H1 (cell line): ENCODE data around the gene PNPLA1. TPM values are rescaled to one million over a fixed set of nuclear protein-coding genes. Genes with fewer than 3 reads are reported as not detected.

ENCODE experiments used
- CTCF ChIA-PET: fragments of 300-600 bp; sonication (Branson Sonifier 250); formaldehyde crosslinking; loops from one replicate; lab custom pipeline; 2021; ENCODE audit not compliant: partially characterized antibody; lab: Charles Lee
- POLR2A ChIA-PET: fragments of 300-600 bp; sonication (Branson Sonifier 250); formaldehyde crosslinking; loops from one replicate; lab custom pipeline; 2021; ENCODE audit warnings: inconsistent platforms; ENCODE audit not compliant: partially characterized antibody; lab: Charles Lee
- DNase-seq, 2 experiments: peaks; one replicate each; pipeline versions ENCODE4 v3.0.0 to v3.0.0-alpha.2; 2010 to 2022; ENCODE audit warnings: low spot score in 2 of 2, low read depth in 1 of 2, mixed read lengths in 1 of 2
- FAIRE-seq: peaks from 2 replicates; lab custom pipeline; 2011; peaks lifted over from hg19 to GRCh38; lab: Jason Lieb, UNC
- H2AFZ ChIP-seq: 2 replicates; pipeline ENCODE4 v1.8.1; 2012; ENCODE audit warnings: low read length, inconsistent platforms
- H2AK5ac ChIP-seq: 2 replicates; pipeline ENCODE4 v1.6.1; 2013; ENCODE audit warnings: low read depth, low read length
- H2BK120ac ChIP-seq: replicated peaks from 2 replicates; pipeline ENCODE3; 2013; ENCODE audit warnings: low read depth, low read length, inconsistent platforms
- H2BK12ac ChIP-seq: 2 replicates; pipeline ENCODE4 v1.6.1; 2013; ENCODE audit warnings: low read depth, low read length
- H2BK15ac ChIP-seq: 2 replicates; pipeline ENCODE4 v1.6.1; 2013; ENCODE audit warnings: low read length
- H2BK20ac ChIP-seq: 2 replicates; pipeline ENCODE4 v1.6.1; 2013; ENCODE audit warnings: low read length
- H2BK5ac ChIP-seq: 2 replicates; pipeline ENCODE4 v1.6.1; 2013; ENCODE audit warnings: low read depth, low read length
- H3K14ac ChIP-seq: 2 replicates; pipeline ENCODE4 v1.6.1; 2013; ENCODE audit warnings: inconsistent platforms; ENCODE audit not compliant: insufficient read length
- H3K18ac ChIP-seq: 2 replicates; pipeline ENCODE4 v1.6.1; 2013; ENCODE audit warnings: low read length; ENCODE audit errors: extremely low read depth
- H3K23ac ChIP-seq: 2 replicates; pipeline ENCODE4 v1.6.1; 2013; ENCODE audit warnings: inconsistent platforms; ENCODE audit not compliant: insufficient read length
- H3K23me2 ChIP-seq: 2 replicates; pipeline ENCODE4 v1.6.1; 2013; ENCODE audit warnings: low read depth, low read length
- H3K27ac ChIP-seq: 2 replicates; pipeline ENCODE4 v1.6.1; 2011; ENCODE audit warnings: low read depth, low read length, inconsistent platforms
- H3K27me3 ChIP-seq, 4 experiments: replicated peaks in 1 of 4; 1 replicate in 1 of 4; 2 replicates in 3 of 4; pipeline versions ENCODE4 v1.6.1 to v1.8.1; 2011 to 2013; ENCODE audit warnings: low read length in 3 of 4, mild to moderate bottlenecking in 3 of 4, inconsistent platforms in 2 of 4, mixed read lengths in 2 of 4, moderate library complexity in 1 of 4; ENCODE audit not compliant: control insufficient read depth in 3 of 4, insufficient read depth in 3 of 4; ENCODE audit errors: extremely low read depth in 1 of 4
- H3K36me3 ChIP-seq, 4 experiments: 2 replicates each; pipeline versions ENCODE4 v1.6.1 to v1.8.1; 2011 to 2013; ENCODE audit warnings: mild to moderate bottlenecking in 4 of 4, low read length in 3 of 4, moderate library complexity in 2 of 4, control low read depth in 1 of 4, inconsistent platforms in 1 of 4; ENCODE audit not compliant: insufficient read depth in 4 of 4, control insufficient read depth in 2 of 4
- H3K4ac ChIP-seq: replicated peaks from 2 replicates; pipeline ENCODE3; 2013; ENCODE audit warnings: low read length, low read depth, mixed read lengths, inconsistent platforms; ENCODE audit not compliant: insufficient read length
- H3K4me1 ChIP-seq, 4 experiments: replicated peaks in 1 of 4; 1 replicate in 1 of 4; 2 replicates in 3 of 4; pipeline versions ENCODE4 v1.6.1 to v1.8.1; 2011 to 2013; ENCODE audit warnings: low read length in 3 of 4, inconsistent platforms in 2 of 4, mixed read lengths in 1 of 4; ENCODE audit not compliant: insufficient read depth in 4 of 4, control insufficient read depth in 3 of 4
- H3K4me2 ChIP-seq, 2 experiments: 2 replicates each; pipeline versions ENCODE4 v1.6.1 to v1.8.1; 2011 to 2013; ENCODE audit warnings: low read depth in 2 of 2, low read length in 2 of 2, control low read depth in 1 of 2, inconsistent platforms in 1 of 2, mild to moderate bottlenecking in 1 of 2; ENCODE audit not compliant: insufficient read depth in 1 of 2
- H3K4me3 ChIP-seq, 4 experiments: fragments of 200-600, 300-600 bp in 1 of 4; sonication (generic), shearing (Covaris generic), sonication (Bioruptor Twin) in 1 of 4; 2 replicates each; pipeline versions ENCODE4 v1.5.1 to v1.8.1; 2011 to 2016; ENCODE audit warnings: low read length in 4 of 4, low read depth in 3 of 4, control low read depth in 2 of 4, inconsistent platforms in 2 of 4, mild to moderate bottlenecking in 2 of 4, mixed read lengths in 1 of 4, moderate library complexity in 1 of 4; ENCODE audit not compliant: insufficient read depth in 2 of 4; ENCODE audit errors: extremely low read depth in 1 of 4
- H3K56ac ChIP-seq: replicated peaks from 2 replicates; pipeline ENCODE3; 2013; ENCODE audit warnings: low read depth, mild to moderate bottlenecking, mixed read lengths, low read length, inconsistent platforms; ENCODE audit not compliant: insufficient read length
- H3K79me1 ChIP-seq: 2 replicates; pipeline ENCODE4 v1.6.1; 2013; ENCODE audit warnings: low read depth, low read length, control low read depth
- H3K79me2 ChIP-seq, 2 experiments: 2 replicates each; pipeline versions ENCODE4 v1.6.1 to v1.8.1; 2012 to 2013; ENCODE audit warnings: low read length in 2 of 2, mild to moderate bottlenecking in 2 of 2, inconsistent platforms in 1 of 2; ENCODE audit not compliant: insufficient read depth in 2 of 2, control insufficient read depth in 1 of 2
- H3K9ac ChIP-seq, 4 experiments: replicated peaks in 1 of 4; 1 replicate in 1 of 4; 2 replicates in 3 of 4; pipeline versions ENCODE4 v1.6.1 to v1.8.1; 2011 to 2013; ENCODE audit warnings: low read depth in 3 of 4, low read length in 3 of 4, control low read depth in 2 of 4, mild to moderate bottlenecking in 2 of 4, moderate library complexity in 2 of 4, inconsistent platforms in 1 of 4; ENCODE audit errors: extremely low read depth in 1 of 4
- H3K9me3 ChIP-seq, 2 experiments: 2 replicates each; pipeline versions ENCODE4 v1.6.1 to v1.8.1; 2012 to 2013; ENCODE audit warnings: mild to moderate bottlenecking in 2 of 2, moderate library complexity in 2 of 2, control low read depth in 1 of 2, inconsistent platforms in 1 of 2, low read depth in 1 of 2, low read length in 1 of 2, mixed read lengths in 1 of 2; ENCODE audit not compliant: insufficient read depth in 2 of 2
- H4K20me1 ChIP-seq, 2 experiments: replicated peaks in 1 of 2; 2 replicates each; pipeline versions ENCODE3 to v1.8.1; 2011 to 2013; ENCODE audit warnings: inconsistent platforms in 2 of 2, low read length in 2 of 2, mild to moderate bottlenecking in 1 of 2; ENCODE audit not compliant: insufficient read depth in 2 of 2, control insufficient read depth in 1 of 2
- H4K5ac ChIP-seq: 2 replicates; pipeline ENCODE4 v1.6.1; 2013; ENCODE audit warnings: low read length, low read depth, mixed read lengths, inconsistent platforms; ENCODE audit not compliant: insufficient read length
- H4K8ac ChIP-seq: 2 replicates; pipeline ENCODE4 v1.8.0; 2013; ENCODE audit warnings: mild to moderate bottlenecking, moderate library complexity, low read length, inconsistent platforms; ENCODE audit not compliant: insufficient read depth; ENCODE audit errors: extremely low read depth
- H4K91ac ChIP-seq: replicated peaks from 2 replicates; pipeline ENCODE3; 2013; ENCODE audit warnings: low read length, mixed read lengths, inconsistent platforms; ENCODE audit not compliant: insufficient read length
- MAFK ChIP-seq: IDR thresholded peaks from 2 replicates; pipeline ENCODE4 v1.6.1; 2012; ENCODE audit warnings: low read depth, mild to moderate bottlenecking, improper control_type of control experiment, low read length
- SIN3A ChIP-seq, 2 experiments: IDR thresholded peaks in 1 of 2; conservative IDR thresholded peaks in 1 of 2; 2 replicates each; pipeline ENCODE4 v1.6.1; 2011 to 2012; ENCODE audit warnings: low read length in 2 of 2, improper control_type of control experiment in 1 of 2, low read depth in 1 of 2, mild to moderate bottlenecking in 1 of 2
- WGBS, 2 experiments: shearing (Covaris generic) in 1 of 2; methylation state at CpG; one replicate each; pipeline versions ENCODE4 v1.1.6 to v1.1.7; 2013 to 2015; ENCODE audit warnings: low lambda C conversion rate in 2 of 2, mixed read lengths in 2 of 2, inconsistent platforms in 1 of 2, low coverage in 1 of 2, missing lambda C conversion rate in 1 of 2; ENCODE audit not compliant: insufficient replicate concordance in 2 of 2, insufficient coverage in 1 of 2, insufficient read length in 1 of 2; ENCODE audit errors: extremely low coverage in 1 of 2, missing lambda C conversion rate in 1 of 2; 5-methylcytosine and 5-hydroxymethylcytosine counted together
- polyA plus RNA-seq, 7 experiments: library from polyadenylated mRNA; depleted of rRNA in 3 of 7; stranded (reverse) in 5 of 7; unstranded in 2 of 7; fragments of >200 nt in 5 of 7; fragments of 200-250 nt in 2 of 7; gene quantifications; 1 replicate in 5 of 7; 2 replicates in 1 of 7; 4 replicates in 1 of 7; pipeline versions ENCODE4 v1.2.1 to v1.2.3, GENCODE V29; 2011 to 2013; ENCODE audit warnings: missing spikeins in 2 of 7, mixed read lengths in 2 of 7
- total RNA-seq: library from RNA; stranded (reverse); fragmentation: NEBNext Ultra II Directional; extraction: Animal tissue kit (Norgen Biotek cat#: 25700); gene quantifications from 2 replicates; pipeline ENCODE4 v1.2.1, GENCODE V29; 2021

The PNPLA1 gene
- total and polyA plus RNA-seq, 2 of the 8 experiments (the other 6 are each of a cell fraction or from before 2014, with no cell fraction given), result not detected

DNA sequence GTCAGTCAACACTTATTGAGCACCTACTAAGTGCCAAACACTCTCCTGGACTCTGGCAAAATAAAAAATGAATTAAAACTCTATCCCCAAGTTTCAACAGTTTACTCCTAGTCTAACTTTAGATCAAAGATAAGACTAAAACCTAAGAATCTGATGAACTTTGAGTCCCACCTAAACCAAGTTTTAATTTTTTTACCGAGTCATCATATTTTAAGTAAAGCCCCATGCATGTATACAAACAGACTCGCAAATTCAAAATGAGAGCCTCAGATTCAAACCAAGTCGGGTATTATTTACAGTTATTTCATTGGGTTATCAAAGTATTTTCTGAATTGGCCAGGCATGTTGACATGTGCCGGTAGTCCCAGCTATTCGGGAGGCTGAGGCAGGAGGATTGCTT is 38.7 kb downstream of the PNPLA1 start:
- no peak overlapping the region for H3K56ac ChIP-seq
- H3K36me3 ChIP-seq, result no peaks in the 10 kb centered on the region
- H3K27me3 ChIP-seq, result no peaks in the 10 kb centered on the region
- POLR2A ChIA-PET, result interaction anchor here (0.7 kb wide), 1 partner anchor 179 kb away, joined by 3 read pairs; no protein-coding TSS in a partner anchor
- WGBS, 2 experiments, result 94% methylated on average over 5 of the region's 5 CpGs; no CpG with 5 or more reads in 1 of the 2 experiments
- no peak overlapping the region for H2BK5ac ChIP-seq
- H4K8ac ChIP-seq, result no peak overlapping the region
- no peak overlapping the region for H2BK12ac ChIP-seq
- H3K14ac ChIP-seq, result no peak overlapping the region
- CTCF ChIA-PET, result interaction anchor here (1.5 to 14.2 kb wide), 5 partner anchors 5 to 56 kb away, joined by 4 to 137 read pairs (median 23); no protein-coding TSS in a partner anchor
- no peak for FAIRE-seq
- no peak overlapping the region for H4K91ac ChIP-seq
- H4K20me1 ChIP-seq, result no peaks in the 10 kb centered on the region
- no peak overlapping the region for H3K4me3 ChIP-seq
- peaks cover 0 to 5% (median 0%) of the 10 kb centered on the region in 4 experiments; a peak in 1 of 7 replicates for H3K4me1 ChIP-seq
- no peak overlapping the region for H3K4ac ChIP-seq
- H3K23me2 ChIP-seq, result no peaks in the 10 kb centered on the region
- no peak overlapping the region for H3K4me2 ChIP-seq
- H2AK5ac ChIP-seq, result no peak overlapping the region
- H3K27ac ChIP-seq, result no peak overlapping the region
- H3K9ac ChIP-seq, result no peak overlapping the region
- no peak overlapping the region for H4K5ac ChIP-seq
- no peak overlapping the region for H3K18ac ChIP-seq
- H2BK120ac ChIP-seq, result no peak overlapping the region
- no peak overlapping the region for H3K23ac ChIP-seq
- H3K9me3 ChIP-seq, result no peaks in the 10 kb centered on the region
- H2BK15ac ChIP-seq, result no peak overlapping the region
- no peak for DNase-seq
- no peaks in the 10 kb centered on the region for H3K79me2 ChIP-seq
- H2BK20ac ChIP-seq, result no peak overlapping the region
- no peak overlapping the region for H2AFZ ChIP-seq
- H3K79me1 ChIP-seq, result no peaks in the 10 kb centered on the region
- TF ChIP-seq SIN3A (conservative IDR thresholded peaks at IDR 0.05 in 1 of 2, IDR thresholded peaks at IDR 0.05 in 1 of 2; ENCODE audit: low read depth in 1 of 2, low read length in 2 of 2) (no peak), MAFK (peak; percentile 77)
- TF ChIP-seq, all 59 proteins: peak for 1
